ENCODE results near the gene CELA2B.

The CELA2B gene

GRCh38 chr1:15540186-15540585 lies 64.3 kb downstream of the CELA2B start:
- no peak overlapping the region for H3K27ac ChIP-seq (ENCODE audit: insufficient read depth in 1 of 2, low read depth in 1 of 2, low read length in 2 of 2, poor library complexity in 1 of 2, severe bottlenecking in 2 of 2)
- ChIA-PET POLR2A (no interaction called here), CTCF (no interaction called here)
- no peaks in the 10 kb centered on the region for H3K27me3 ChIP-seq (replicated peaks in 2 of 5; ENCODE audit: control insufficient read depth in 4 of 5, insufficient read depth in 5 of 5, low read length in 4 of 5)
- H3K4me1 ChIP-seq (ENCODE audit: control extremely low read depth in 1 of 4, control insufficient read depth in 4 of 4, insufficient read depth in 4 of 4, low read length in 3 of 4) = no peaks in the 10 kb centered on the region
- peaks cover 19 to 73% (median 50%) of the 10 kb centered on the region in 4 experiments for H3K36me3 ChIP-seq (ENCODE audit: control insufficient read depth in 4 of 4, insufficient read depth in 4 of 4, low read length in 3 of 4)
- WGBS (ENCODE audit: insufficient coverage) = 100% methylated on average over 3 of the region's 8 CpGs
- no peak overlapping the region for H3K4me3 ChIP-seq (ENCODE audit: control insufficient read depth in 1 of 7, extremely low read depth in 1 of 7, insufficient read depth in 4 of 7, low read depth in 2 of 7, low read length in 6 of 7)
- H3K9me3 ChIP-seq (ENCODE audit: control extremely low read depth in 1 of 5, control insufficient read depth in 4 of 5, insufficient read depth in 2 of 5, low read depth in 1 of 5, low read length in 4 of 5) = no peaks in the 10 kb centered on the region
- DNase-seq = no peak

All from common myeloid progenitor, CD34-positive (primary cell).